HG02840 (cell line): ENCODE data around the gene INTS12.

Source experiments
- ATAC-seq: cut with Tn5 transposase; IDR thresholded peaks from one replicate; pipeline ENCODE4 v1.9.1; 2021; ENCODE audit warnings: mild to moderate bottlenecking, moderate library complexity, moderate number of reproducible peaks; ENCODE audit not compliant: unreplicated experiment, low FRiP score

INTS12 gene

DNA sequence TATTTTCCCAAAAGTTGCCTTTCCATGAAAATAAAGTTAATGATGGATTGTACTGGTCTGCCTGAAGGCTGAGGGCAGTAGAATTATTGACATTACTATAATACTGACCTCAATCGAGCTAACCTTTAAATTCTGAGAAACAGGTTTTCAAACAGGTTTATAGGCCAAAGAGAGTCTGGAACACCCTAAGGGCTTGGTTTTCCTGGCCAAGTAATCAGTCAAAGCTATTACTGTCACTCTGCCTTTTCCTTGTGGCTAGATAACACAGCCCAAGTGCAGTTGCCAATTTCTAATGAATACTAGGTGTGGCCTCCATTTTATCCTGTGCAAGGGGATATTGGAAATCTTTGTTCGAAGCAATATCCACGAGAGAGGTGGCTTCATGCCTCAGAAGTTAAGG is 75.2 kb downstream of the INTS12 start:
- ATAC-seq, result no peak
